HEK293 (cell line): ENCODE measurements around the gene UBE2D1.

ENCODE experiments used
- CTCF ChIA-PET: fragments of 350-600 bp; formaldehyde crosslinking; extraction: SDS; loops from one replicate; lab custom pipeline; 2021; ENCODE audit warnings: antibody characterized with exemption; lab: Yijun Ruan, JAX
- POLR2A ChIA-PET: fragments of 300-600 bp; formaldehyde crosslinking; extraction: SDS; loops from one replicate; lab custom pipeline; 2020; ENCODE audit warnings: antibody characterized with exemption, inconsistent platforms; lab: Yijun Ruan, JAX
- H3K27ac ChIP-seq: fragments of 200-500 bp; sonication (Bioruptor generic); 2 replicates; pipeline ENCODE4 v1.5.1; 2014; ENCODE audit warnings: low read depth, low read length, control low read depth, inconsistent platforms; ENCODE audit errors: extremely low read depth
- H3K36me3 ChIP-seq, 2 experiments: fragments of 200-500 bp in 1 of 2; sonication (Bioruptor generic) in 1 of 2; 1 replicate in 1 of 2; 2 replicates in 1 of 2; pipeline ENCODE4 v1.5.1; 2014 to 2017; ENCODE audit warnings: inconsistent platforms in 2 of 2, low read length in 2 of 2; ENCODE audit not compliant: control insufficient read depth in 2 of 2, insufficient read depth in 1 of 2
- H3K4me1 ChIP-seq: fragments of 200-500 bp; sonication (Bioruptor generic); 2 replicates; pipeline ENCODE4 v1.5.1; 2014; ENCODE audit warnings: mild to moderate bottlenecking, low read length, inconsistent platforms; ENCODE audit not compliant: control insufficient read depth, insufficient read depth
- H3K4me3 ChIP-seq: 2 replicates; pipeline ENCODE4 v1.5.1; 2011; ENCODE audit warnings: low read depth, mild to moderate bottlenecking, control low read depth, low read length, moderate library complexity
- H3K9me3 ChIP-seq: fragments of 200-500 bp; sonication (Bioruptor generic); 2 replicates; pipeline ENCODE4 v1.5.1; 2014; ENCODE audit warnings: low read depth, low read length, inconsistent platforms; ENCODE audit not compliant: control insufficient read depth, insufficient read depth
- BCL11B ChIP-seq: fragments of 450-650 bp; formaldehyde crosslinking; IDR thresholded peaks from 2 replicates; pipeline ENCODE4 v1.5.1; 2016; ENCODE audit warnings: low read depth, missing biosample characterization, missing genetic modification characterization
- GLIS1 ChIP-seq: fragments of 450-650 bp; formaldehyde crosslinking; IDR thresholded peaks from 2 replicates; pipeline ENCODE4 v1.5.1; 2016; ENCODE audit warnings: missing biosample characterization, missing genetic modification characterization
- MZF1 ChIP-seq: fragments of 450-650 bp; formaldehyde crosslinking; IDR thresholded peaks from 2 replicates; pipeline ENCODE4 v1.5.1; 2017; ENCODE audit warnings: missing biosample characterization, missing genetic modification characterization, borderline replicate concordance
- OVOL3 ChIP-seq: fragments of 450-650 bp; formaldehyde crosslinking; IDR thresholded peaks from 2 replicates; pipeline ENCODE4 v1.5.1; 2016; ENCODE audit warnings: missing biosample characterization, missing genetic modification characterization
- ZBTB1 ChIP-seq: fragments of 450-650 bp; formaldehyde crosslinking; IDR thresholded peaks from 2 replicates; pipeline ENCODE4 v1.5.1; 2016; ENCODE audit warnings: missing biosample characterization, missing genetic modification characterization
- ZBTB17 ChIP-seq: fragments of 450-650 bp; formaldehyde crosslinking; IDR thresholded peaks from 2 replicates; pipeline ENCODE4 v1.5.1; 2016; ENCODE audit warnings: missing biosample characterization, missing genetic modification characterization
- ZNF16 ChIP-seq: fragments of 450-650 bp; formaldehyde crosslinking; IDR thresholded peaks from 2 replicates; pipeline ENCODE4 v1.5.1; 2016; ENCODE audit warnings: low read depth, missing biosample characterization, missing genetic modification characterization
- ZNF426 ChIP-seq: fragments of 450-650 bp; formaldehyde crosslinking; IDR thresholded peaks from 2 replicates; pipeline ENCODE4 v1.5.1; 2017; ENCODE audit warnings: missing biosample characterization, missing genetic modification characterization, mild to moderate bottlenecking, inconsistent platforms, moderate library complexity
- ZNF521 ChIP-seq: fragments of 450-650 bp; formaldehyde crosslinking; IDR thresholded peaks from 2 replicates; pipeline ENCODE4 v1.5.1; 2017; ENCODE audit warnings: missing biosample characterization, mild to moderate bottlenecking, missing genetic modification characterization
- ZNF560 ChIP-seq: fragments of 450-650 bp; formaldehyde crosslinking; IDR thresholded peaks from 2 replicates; pipeline ENCODE4 v1.5.1; 2017; ENCODE audit warnings: missing biosample characterization, missing genetic modification characterization, borderline replicate concordance
- ZNF629 ChIP-seq: fragments of 450-650 bp; formaldehyde crosslinking; IDR thresholded peaks from 2 replicates; pipeline ENCODE4 v1.5.1; 2017; ENCODE audit warnings: missing biosample characterization, missing genetic modification characterization
- TF ChIP-seq, protein P1 (sequence below): fragments of 450-650 bp; formaldehyde crosslinking; conservative IDR thresholded peaks from 2 replicates; pipeline ENCODE4 v1.5.1; 2016; ENCODE audit warnings: low read depth, missing biosample characterization, missing genetic modification characterization
- TF ChIP-seq, protein P2 (sequence below): fragments of 450-650 bp; formaldehyde crosslinking; IDR thresholded peaks from 2 replicates; pipeline ENCODE4 v1.5.1; 2016; ENCODE audit warnings: missing biosample characterization, missing genetic modification characterization
- TF ChIP-seq, protein P3 (sequence below): sonication (generic); formaldehyde crosslinking; IDR thresholded peaks from 2 replicates; pipeline ENCODE4 v1.8.1; 2022; ENCODE audit warnings: mild to moderate bottlenecking, moderate library complexity, missing genetic modification reagents
- TF ChIP-seq, protein P4 (sequence below): fragments of 450-650 bp; formaldehyde crosslinking; IDR thresholded peaks from 2 replicates; pipeline ENCODE4 v1.5.1; 2016; ENCODE audit warnings: missing biosample characterization, missing genetic modification characterization
- TF ChIP-seq, protein P5 (sequence below): fragments of 450-650 bp; formaldehyde crosslinking; IDR thresholded peaks from 2 replicates; pipeline ENCODE4 v1.5.1; 2017; ENCODE audit warnings: missing biosample characterization, missing genetic modification characterization
- TF ChIP-seq, protein P6 (sequence below): fragments of 450-650 bp; formaldehyde crosslinking; IDR thresholded peaks from 2 replicates; pipeline ENCODE4 v1.5.1; 2016; ENCODE audit warnings: missing biosample characterization, missing genetic modification characterization

UBE2D1 gene

DNA sequence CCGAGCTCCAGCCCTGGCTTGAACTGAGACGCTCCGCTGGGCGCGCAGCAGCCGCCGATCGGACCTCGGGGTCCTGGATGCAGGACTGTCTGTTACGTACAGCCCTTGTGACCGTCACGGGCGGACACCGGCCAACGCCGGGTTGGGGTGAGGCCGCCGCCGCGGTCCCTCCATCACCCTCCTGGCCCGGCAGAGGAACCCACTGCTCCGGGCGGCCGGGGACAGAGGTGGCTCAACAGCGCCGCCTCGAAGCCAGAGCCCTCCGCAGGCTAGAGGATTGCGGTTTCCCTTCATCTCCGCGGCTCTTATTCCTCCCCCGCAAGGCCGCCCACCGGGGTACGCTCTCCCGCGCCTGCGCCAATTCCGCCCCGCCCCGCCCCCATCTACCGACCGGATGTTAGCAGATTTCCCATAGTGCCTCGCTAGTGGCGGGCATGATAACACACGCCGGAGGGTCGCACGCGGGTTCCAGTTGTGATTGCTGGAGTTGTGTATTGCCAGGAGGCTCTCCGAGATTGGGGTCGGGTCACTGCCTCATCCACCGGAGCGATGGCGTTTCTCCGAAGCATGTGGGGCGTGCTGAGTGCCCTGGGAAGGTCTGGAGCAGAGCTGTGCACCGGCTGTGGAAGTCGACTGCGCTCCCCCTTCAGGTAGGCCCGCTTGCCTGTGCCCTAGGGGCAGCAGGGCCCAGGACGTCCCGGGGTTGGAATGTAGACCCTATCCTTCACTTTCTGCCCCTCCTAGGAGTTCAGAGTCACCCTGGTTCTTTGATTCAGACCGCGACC is 50.4 kb downstream of the UBE2D1 start, which contains the start of gene TFAM (continued):
- TF ChIP-seq, protein P1, sequence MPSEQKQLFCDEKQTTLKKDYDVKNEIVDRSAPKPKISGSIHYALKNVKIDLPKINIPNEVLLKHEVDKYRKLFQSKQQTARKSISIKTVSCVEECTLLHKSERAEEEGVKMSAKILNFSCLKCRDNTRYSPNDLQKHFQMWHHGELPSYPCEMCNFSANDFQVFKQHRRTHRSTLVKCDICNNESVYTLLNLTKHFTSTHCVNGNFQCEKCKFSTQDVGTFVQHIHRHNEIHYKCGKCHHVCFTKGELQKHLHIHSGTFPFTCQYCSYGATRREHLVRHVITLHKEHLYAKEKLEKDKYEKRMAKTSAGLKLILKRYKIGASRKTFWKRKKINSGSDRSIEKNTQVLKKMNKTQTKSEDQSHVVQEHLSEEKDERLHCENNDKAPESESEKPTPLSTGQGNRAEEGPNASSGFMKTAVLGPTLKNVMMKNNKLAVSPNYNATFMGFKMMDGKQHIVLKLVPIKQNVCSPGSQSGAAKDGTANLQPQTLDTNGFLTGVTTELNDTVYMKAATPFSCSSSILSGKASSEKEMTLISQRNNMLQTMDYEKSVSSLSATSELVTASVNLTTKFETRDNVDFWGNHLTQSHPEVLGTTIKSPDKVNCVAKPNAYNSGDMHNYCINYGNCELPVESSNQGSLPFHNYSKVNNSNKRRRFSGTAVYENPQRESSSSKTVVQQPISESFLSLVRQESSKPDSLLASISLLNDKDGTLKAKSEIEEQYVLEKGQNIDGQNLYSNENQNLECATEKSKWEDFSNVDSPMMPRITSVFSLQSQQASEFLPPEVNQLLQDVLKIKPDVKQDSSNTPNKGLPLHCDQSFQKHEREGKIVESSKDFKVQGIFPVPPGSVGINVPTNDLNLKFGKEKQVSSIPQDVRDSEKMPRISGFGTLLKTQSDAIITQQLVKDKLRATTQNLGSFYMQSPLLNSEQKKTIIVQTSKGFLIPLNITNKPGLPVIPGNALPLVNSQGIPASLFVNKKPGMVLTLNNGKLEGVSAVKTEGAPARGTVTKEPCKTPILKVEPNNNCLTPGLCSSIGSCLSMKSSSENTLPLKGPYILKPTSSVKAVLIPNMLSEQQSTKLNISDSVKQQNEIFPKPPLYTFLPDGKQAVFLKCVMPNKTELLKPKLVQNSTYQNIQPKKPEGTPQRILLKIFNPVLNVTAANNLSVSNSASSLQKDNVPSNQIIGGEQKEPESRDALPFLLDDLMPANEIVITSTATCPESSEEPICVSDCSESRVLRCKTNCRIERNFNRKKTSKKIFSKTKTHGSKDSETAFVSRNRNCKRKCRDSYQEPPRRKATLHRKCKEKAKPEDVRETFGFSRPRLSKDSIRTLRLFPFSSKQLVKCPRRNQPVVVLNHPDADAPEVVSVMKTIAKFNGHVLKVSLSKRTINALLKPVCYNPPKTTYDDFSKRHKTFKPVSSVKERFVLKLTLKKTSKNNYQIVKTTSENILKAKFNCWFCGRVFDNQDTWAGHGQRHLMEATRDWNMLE = no peak; the same call in 1 of the 2 replicates
- TF ChIP-seq, protein P2, sequence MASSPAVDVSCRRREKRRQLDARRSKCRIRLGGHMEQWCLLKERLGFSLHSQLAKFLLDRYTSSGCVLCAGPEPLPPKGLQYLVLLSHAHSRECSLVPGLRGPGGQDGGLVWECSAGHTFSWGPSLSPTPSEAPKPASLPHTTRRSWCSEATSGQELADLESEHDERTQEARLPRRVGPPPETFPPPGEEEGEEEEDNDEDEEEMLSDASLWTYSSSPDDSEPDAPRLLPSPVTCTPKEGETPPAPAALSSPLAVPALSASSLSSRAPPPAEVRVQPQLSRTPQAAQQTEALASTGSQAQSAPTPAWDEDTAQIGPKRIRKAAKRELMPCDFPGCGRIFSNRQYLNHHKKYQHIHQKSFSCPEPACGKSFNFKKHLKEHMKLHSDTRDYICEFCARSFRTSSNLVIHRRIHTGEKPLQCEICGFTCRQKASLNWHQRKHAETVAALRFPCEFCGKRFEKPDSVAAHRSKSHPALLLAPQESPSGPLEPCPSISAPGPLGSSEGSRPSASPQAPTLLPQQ (tag by site-specific recombination) = peak; percentile 50; the same call in 1 of the 2 replicates
- TF ChIP-seq ZNF629 (peak; percentile 60), ZNF426 (tag by site-specific recombination) (no peak), OVOL3 (tag by site-specific recombination) (0 out of 2 replicates have a peak, but pooled peaks have one; percentile 26), ZBTB1 (tag by site-specific recombination) (peak; percentile 91), ZNF560 (tag by site-specific recombination) (no peak), ZNF16 (no peak), GLIS1 (tag by site-specific recombination) (peak; percentile 94), MZF1 (tag by site-specific recombination) (peak; percentile 77)
- TF ChIP-seq, protein P3, sequence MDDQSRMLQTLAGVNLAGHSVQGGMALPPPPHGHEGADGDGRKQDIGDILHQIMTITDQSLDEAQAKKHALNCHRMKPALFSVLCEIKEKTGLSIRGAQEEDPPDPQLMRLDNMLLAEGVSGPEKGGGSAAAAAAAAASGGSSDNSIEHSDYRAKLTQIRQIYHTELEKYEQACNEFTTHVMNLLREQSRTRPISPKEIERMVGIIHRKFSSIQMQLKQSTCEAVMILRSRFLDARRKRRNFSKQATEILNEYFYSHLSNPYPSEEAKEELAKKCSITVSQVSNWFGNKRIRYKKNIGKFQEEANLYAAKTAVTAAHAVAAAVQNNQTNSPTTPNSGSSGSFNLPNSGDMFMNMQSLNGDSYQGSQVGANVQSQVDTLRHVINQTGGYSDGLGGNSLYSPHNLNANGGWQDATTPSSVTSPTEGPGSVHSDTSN (CRISPR knock-in tag) = 0 out of 2 replicates have a peak, but pooled peaks have one; percentile 34
- TF ChIP-seq, protein P4, sequence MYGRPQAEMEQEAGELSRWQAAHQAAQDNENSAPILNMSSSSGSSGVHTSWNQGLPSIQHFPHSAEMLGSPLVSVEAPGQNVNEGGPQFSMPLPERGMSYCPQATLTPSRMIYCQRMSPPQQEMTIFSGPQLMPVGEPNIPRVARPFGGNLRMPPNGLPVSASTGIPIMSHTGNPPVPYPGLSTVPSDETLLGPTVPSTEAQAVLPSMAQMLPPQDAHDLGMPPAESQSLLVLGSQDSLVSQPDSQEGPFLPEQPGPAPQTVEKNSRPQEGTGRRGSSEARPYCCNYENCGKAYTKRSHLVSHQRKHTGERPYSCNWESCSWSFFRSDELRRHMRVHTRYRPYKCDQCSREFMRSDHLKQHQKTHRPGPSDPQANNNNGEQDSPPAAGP = peak; percentile 56; the same call in 1 of the 2 replicates
- TF ChIP-seq, protein P5, sequence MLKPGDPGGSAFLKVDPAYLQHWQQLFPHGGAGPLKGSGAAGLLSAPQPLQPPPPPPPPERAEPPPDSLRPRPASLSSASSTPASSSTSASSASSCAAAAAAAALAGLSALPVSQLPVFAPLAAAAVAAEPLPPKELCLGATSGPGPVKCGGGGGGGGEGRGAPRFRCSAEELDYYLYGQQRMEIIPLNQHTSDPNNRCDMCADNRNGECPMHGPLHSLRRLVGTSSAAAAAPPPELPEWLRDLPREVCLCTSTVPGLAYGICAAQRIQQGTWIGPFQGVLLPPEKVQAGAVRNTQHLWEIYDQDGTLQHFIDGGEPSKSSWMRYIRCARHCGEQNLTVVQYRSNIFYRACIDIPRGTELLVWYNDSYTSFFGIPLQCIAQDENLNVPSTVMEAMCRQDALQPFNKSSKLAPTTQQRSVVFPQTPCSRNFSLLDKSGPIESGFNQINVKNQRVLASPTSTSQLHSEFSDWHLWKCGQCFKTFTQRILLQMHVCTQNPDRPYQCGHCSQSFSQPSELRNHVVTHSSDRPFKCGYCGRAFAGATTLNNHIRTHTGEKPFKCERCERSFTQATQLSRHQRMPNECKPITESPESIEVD (tag by site-specific recombination) = no peak

DNA sequence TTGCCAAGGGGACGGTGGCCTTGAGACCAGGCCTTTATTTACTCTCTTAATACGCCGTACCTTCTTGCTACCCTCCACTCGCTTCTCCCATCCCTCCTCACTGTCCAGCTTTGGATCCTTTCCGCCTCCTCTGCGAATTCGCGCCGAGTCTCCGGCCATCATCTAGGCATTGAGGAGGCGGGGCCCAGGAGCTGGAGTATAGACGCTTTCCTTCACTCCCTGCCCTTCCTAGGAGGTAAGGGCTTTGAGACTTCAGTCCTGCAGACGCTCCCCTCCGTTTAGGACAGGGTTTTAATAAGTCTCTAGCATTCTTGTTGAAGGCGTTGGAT is 50.9 kb downstream of the UBE2D1 start:
- Histone ChIP-seq H3K4me1 (no peaks in the 10 kb centered on the region), H3K27ac (peak overlapping the region; percentile 89), H3K4me3 (peak overlapping the region; percentile 61)
- CTCF ChIA-PET = interaction anchor here (0.9 to 2.9 kb wide), 7 partner anchors 8 to 86 kb away, joined by 3 to 20 read pairs (median 4); partner anchors contain the start of gene UBE2D1
- 0 out of 2 replicates have a peak, but pooled peaks have one; percentile 11 for TF ChIP-seq BCL11B (tag by site-specific recombination)
- TF ChIP-seq ZNF521 (tag by site-specific recombination) = no peak
- TF ChIP-seq ZBTB17 (tag by site-specific recombination) = peak; percentile 10; the same call in 1 of the 2 replicates
- TF ChIP-seq, protein P6, sequence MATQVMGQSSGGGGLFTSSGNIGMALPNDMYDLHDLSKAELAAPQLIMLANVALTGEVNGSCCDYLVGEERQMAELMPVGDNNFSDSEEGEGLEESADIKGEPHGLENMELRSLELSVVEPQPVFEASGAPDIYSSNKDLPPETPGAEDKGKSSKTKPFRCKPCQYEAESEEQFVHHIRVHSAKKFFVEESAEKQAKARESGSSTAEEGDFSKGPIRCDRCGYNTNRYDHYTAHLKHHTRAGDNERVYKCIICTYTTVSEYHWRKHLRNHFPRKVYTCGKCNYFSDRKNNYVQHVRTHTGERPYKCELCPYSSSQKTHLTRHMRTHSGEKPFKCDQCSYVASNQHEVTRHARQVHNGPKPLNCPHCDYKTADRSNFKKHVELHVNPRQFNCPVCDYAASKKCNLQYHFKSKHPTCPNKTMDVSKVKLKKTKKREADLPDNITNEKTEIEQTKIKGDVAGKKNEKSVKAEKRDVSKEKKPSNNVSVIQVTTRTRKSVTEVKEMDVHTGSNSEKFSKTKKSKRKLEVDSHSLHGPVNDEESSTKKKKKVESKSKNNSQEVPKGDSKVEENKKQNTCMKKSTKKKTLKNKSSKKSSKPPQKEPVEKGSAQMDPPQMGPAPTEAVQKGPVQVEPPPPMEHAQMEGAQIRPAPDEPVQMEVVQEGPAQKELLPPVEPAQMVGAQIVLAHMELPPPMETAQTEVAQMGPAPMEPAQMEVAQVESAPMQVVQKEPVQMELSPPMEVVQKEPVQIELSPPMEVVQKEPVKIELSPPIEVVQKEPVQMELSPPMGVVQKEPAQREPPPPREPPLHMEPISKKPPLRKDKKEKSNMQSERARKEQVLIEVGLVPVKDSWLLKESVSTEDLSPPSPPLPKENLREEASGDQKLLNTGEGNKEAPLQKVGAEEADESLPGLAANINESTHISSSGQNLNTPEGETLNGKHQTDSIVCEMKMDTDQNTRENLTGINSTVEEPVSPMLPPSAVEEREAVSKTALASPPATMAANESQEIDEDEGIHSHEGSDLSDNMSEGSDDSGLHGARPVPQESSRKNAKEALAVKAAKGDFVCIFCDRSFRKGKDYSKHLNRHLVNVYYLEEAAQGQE (tag by site-specific recombination) = 0 out of 2 replicates have a peak, but pooled peaks have one; percentile 27
- TF ChIP-seq, all 188 proteins: peak for 3
- H3K9me3 ChIP-seq = no peaks in the 10 kb centered on the region
- POLR2A ChIA-PET = interaction anchor here (0.7 to 2.2 kb wide), 5 partner anchors 8 to 117 kb away, joined by 3 to 11 read pairs (median 3); partner anchors contain the start of genes CISD1 and UBE2D1
- peaks cover 31 to 44% of the 10 kb centered on the region in 2 experiments for H3K36me3 ChIP-seq
